HG03558 (cell line): Measurements from ENCODE around the gene TXNRD1.
"Not testable (repeated sequence)": the region's sequence is repeated elsewhere in the genome, so short reads cannot be mapped to it uniquely, and the experiment has no call there.

ENCODE experiments used
- ATAC-seq: cut with Tn5 transposase; IDR thresholded peaks from one replicate; pipeline ENCODE4 v1.9.1; 2021; ENCODE audit warnings: moderate number of reproducible peaks; ENCODE audit not compliant: unreplicated experiment; ENCODE audit errors: extremely low read depth

TXNRD1 gene

DNA sequence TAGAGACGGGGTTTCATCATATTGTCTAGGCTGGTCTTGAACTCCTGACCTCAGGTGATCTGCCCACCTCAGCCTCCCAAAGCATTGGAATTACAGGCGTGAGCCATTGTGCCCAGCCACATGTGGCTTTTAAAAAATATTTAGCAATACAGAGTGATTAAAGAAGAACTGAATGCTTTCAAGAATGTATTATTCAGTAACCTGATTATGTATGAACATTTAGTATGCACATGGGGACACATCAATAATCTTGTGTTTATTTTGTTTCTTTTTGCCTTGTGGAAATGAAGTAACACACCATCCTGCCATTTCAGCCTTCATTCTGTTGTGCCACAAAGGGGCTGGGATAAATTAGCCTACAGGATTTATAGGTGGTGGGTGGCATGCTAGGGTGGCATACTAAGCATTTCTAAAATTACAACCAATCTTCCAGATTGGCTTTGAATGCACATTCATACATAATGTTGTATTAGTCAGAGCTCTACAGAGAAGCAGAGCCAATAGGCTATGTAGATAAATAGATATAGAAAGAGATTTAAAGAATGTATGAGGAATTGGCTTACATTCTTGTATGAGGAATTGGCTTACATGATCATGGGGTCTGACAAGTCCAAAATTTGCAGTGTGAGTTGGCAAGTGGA lies 25.5 kb upstream of the TXNRD1 start:
- ATAC-seq, result no peak

DNA sequence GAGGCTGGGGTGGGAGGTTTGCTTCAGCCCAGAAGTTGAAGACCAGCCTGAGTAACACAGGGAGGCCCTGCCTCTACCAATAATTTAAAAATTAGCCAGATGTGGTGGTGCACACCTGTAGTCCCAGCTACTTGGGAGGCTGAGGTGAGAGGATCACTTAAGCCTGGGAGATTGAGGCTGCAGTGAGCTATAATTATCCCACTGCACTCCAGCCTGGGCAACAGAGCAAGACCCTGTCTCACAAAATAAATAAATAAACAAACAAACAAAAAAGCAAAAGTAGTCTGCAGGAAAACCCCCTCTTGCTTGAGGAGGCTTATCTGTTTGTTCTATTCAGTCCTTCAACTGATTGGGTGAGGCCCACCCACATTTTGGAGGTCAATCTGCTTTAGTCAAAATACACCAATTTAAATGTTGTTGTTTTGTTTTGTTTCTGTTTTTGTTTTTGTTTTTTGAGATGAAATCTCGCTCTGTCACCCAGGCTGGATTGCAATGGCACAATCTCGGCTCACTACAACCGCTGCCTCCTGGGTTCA lies 24.9 kb upstream of the TXNRD1 start:
- ATAC-seq, result no peak

DNA sequence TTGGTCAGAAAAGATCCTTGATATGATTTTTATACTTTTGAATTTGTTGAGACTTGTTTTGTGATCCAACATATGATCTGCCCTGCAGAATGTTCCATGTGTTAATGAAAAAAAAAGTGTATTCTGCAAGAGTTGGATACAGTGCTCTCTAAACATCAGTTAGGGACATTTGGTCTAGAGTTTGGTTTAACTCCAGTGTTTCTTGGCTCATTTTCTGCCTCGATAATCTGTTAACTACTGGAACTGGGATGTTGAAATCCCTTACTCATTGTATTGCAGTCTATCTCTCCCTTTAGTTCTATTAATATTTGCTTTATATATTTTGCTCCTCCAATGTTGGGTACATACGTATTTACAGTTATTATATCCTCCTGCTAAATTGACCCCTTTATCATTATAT lies 18.3 kb upstream of the TXNRD1 start:
- ATAC-seq, result no peak

DNA sequence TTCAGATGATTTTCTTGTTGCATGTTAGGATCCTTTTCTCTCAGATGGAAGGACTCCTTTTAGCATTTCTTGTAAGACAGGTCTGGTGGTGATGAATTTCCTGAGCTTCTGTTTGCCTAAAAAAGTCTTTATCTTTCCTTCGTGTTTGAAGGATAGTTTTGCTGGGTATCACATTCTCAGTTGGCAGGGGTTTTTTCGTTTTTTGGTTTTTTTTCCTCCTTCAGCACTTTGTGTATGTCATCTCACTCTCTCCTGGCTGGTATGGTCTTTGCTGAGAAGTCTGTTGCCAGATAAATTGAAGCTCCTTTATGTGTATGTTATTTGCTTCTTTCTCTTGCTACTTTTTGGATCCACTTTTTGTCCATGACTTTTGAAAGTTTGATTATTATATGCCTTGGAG lies 15.6 kb upstream of the TXNRD1 start:
- no peak for ATAC-seq

DNA sequence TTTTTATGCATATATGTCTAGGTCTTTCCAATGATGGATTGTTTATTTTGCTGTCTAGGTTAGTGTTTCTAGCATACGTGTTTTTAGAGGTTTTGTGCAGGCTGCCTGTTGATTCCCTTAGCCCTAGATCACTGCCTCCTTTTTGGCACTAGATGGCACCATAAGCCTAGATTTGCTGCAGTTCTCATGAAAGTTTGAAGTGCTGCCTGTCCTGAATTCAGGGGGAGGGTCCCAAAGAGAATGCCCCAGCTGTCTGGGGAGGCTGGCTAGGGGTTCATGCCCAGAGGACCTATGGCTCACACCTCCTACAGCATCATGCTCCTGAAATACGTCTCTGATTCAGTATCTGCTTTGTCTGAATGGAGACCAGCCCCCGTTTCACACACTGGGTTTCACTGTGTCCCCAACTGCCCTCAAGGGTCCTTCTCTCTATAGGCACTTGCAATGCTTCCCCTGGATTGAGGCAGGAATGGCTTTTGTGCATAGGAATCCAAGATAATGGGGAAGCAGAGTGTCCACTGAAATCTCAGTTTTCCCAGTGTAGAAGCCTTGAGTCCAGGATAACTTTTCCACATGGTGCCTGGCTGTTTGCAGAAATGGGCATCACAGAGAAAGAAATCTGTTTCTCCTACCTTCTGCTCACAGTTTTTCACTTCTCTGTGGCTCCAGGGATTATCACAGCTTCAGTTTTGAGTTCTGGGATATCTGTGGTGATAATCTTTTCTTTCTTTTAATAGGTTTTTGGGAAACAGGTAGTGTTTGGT lies 14.2 kb upstream of the TXNRD1 start:
- no peak for ATAC-seq

DNA sequence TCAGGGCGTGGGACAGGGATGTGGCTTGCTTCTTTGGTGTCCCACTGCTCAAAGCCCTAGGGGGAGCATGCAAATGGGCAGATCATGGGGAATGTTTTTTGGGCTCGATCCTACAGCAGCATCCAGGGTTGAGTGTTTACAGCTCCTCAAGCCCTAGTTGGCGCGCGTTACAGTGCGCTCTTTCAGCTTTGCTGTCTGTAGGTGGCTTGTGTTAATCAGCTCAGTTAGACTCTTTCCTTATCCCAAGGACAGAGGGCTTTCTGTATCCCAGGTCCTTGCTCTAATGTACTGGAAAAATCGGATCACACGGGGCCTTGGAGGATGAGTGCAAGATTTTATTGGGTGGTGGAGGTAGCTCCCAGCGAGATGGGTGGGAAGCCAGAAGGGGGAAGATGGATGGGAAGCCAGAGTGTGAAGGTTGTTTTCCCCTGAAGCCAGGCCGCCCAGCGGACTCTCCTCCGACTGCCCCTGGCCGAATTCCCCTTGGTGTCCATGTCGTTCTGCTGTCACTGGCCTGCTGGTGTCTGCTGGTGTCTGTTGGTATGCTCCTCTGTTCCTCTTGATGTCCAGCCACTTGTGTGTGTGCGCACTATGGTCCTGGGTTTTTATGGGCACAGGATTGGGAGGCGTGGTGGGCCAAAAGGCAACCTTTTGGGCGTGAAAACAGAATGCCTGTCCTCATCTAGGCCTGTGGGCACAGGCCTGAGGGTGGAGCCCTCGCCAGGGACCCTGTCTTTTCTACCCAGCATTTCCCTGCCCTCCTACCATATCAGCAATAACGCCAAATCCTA lies 10.7 kb upstream of the TXNRD1 start:
- ATAC-seq, result no peak

DNA sequence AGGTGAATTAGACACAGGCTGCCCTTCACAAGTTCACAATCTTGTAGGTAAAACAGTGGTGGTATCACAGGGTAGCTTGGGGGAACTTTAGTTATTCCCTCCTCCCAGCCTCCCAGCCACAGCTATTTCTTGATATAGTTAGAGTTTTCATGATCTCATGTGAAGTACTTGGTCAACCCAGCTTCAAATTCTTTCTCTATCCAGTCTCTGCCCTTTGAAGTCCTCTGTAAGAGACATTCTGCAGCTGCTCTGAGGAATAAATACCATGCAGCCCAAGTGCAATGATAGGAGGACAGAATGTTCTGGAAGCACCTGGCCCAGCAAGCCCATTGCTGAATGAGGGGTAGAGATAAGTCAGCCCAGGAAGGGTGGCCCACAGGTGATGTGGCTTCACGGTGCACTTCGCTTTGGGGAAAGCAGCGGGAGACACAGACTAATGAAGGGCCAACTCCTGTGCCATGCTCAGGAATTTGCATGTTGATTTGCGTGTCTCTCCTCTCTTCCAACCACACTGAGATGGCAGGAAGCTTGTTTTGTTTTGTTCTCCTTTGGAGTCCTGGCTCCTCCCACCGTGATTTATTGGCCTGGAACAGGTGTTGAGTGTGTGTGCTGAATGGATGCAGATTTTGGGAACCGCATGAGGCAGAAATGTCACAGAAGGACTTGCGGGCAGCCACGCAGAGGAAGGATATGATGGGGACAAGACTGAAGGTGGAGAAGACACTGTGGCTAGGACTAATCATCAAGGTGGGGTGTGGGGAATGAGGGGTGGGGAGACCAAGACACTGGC lies 8.0 kb upstream of the TXNRD1 start:
- no peak for ATAC-seq

DNA sequence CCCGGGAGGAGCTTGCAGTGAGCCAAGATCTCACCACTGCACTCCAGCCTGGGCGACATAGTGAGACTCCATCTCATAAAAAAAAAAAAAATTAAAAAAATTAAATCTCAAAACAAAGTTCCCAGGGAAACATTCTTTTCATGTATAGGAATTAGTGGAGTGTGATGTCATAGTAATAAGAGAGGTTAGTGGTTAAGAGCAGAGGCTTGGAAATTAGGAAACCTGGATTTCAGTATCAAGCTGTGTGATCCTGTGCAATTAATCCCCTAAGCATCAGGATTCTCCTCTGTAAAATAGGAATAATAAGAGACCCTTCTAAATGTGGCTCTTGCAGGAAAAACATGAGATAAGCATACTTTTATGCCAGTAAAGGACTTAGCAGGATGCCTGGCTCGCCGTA lies 3.1 kb upstream of the TXNRD1 start:
- ATAC-seq, result no peak

DNA sequence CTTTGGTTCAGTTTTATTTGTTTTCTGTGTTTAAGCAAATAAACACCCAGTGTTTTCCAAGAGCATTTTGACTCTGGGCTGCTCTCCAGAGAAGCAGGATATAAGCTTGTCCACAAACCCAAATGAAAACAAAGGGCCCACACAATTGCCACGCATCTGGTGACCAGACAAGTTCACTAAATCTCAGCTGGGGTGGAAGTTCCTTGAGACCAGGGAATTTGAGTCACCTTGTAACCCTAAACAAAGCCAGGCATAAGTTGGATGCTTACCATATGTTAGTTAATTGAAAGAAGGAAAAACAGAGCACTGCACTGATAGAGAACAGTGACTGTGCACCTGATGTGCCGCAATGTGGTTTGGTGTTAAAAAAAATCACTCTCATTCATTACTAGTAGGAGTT lies 1.6 kb upstream of the TXNRD1 start:
- no peak for ATAC-seq

DNA sequence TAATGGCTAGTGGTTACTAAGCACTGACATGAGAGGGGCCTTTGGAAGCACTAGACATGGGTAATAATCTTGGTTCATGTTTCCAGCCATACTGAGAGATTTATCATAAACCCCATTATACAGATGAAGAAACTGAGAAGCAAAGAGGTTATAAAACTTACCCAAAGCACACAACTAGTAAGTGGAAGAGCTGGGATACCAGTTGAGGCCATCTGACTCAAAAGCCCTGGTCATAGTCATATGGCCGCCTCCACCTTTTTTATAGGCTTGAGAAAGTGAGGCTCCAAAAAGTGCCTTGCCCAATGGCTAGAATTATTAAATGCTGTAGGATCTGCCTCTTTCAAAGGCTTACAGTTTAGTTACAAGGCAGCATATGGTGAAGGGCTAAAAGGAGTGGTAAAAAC lies 944 bp downstream of the TXNRD1 start:
- no peak for ATAC-seq

DNA sequence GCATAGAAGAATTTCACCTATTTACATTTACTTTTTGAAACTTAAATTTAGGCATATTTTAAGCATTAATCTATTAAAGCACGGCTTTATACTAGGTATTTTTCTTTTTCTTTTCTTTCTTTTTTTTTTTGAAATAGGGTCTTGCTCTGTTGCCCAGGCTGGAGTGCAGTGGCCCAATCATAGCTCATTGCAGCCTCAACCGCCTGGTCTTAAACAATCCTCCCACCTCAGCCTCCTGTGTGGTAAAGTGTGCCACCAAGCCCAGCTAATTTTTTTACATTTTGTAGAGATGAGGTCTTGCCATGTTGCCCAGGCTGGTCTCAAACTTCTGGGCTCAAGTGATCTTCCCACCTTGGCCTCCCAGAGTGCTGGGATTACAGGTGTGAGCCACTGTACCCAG lies 2.9 kb downstream of the TXNRD1 start:
- not testable (repeated sequence) for ATAC-seq

DNA sequence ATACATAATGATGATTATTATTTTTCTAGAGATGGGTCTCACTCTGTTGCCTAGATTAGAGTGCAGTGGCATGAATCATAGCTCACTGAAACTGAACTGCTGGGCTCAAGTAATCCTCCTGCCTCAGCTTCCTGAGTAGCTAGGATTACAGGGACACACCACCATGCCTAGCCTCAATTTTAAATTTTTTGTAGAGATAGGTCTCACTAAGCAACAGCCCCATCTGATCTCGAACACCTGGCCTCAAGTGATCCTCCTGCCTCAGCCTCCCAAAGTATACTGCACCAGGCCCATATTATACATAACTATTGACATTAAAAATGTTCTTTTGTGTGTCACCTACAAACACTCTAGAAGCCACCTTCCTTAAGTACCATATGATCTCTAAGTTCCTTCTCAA lies 3.4 kb downstream of the TXNRD1 start:
- no peak for ATAC-seq

DNA sequence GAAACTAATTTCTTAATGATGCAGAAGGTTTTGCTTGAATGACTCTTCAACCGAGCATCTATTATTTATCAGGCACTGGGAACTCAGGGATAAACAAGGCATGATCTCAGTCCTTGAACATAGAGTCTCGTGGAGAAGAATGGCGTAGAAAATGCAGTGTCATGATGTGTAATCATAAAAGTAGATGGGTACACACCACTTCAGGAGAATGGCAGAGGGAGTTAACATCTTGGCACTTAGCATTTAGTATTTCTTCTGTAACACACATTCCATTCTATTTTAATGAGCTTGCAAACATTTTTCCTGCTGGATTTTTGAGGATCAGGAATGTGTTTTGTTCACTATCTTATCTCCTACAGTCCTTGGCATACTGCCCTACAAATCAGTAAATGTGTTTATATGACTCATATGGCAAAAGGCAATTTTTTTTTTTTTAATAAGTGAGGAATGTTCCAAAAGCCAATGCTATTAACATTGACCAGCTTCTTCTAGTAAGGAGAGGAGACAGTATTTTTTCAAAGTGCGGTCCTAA lies 3.8 kb downstream of the TXNRD1 start:
- ATAC-seq, result no peak

DNA sequence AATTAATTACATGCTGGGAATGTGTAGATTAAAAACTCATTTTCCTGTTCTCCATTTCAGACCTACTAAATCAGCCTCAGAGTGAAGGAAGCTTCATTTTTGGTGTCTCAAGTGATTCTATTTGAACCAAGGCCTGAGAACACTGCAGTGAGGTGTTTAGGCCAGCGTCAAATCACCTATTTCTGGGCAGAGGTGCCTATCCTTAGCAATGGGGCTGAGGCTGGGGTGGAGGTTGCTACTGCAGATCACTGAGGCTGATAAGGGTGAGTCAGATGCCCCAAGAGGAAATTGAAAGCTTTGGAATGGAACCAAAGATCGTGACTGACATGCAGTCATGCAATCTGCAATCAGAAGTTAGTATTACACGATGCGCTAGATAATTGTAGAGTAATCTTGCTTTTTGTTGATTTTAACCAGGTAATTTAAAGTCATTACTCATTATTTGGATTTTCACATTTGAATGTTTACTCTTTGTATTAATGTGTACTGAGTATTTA lies 4.4 kb downstream of the TXNRD1 start:
- no peak for ATAC-seq

DNA sequence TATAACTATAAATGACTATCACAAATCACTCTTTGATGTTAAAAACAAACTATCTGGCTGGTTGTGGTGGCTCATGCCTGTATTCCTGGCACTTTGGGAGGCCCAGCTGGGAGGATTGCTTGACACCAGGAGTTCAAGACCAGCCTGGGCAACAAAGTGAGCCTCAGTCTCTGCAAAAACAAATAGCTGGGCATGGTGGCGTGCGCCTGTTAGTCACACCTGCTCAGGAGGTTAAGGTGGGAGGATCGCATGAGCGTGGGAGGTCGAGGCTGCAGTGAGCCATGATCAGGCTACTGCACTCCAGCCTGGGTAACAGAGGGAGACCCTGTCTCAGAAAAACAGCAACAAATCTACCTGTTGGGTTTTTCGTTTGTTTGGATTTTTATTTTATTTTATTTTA lies 5.4 kb downstream of the TXNRD1 start:
- no peak for ATAC-seq

DNA sequence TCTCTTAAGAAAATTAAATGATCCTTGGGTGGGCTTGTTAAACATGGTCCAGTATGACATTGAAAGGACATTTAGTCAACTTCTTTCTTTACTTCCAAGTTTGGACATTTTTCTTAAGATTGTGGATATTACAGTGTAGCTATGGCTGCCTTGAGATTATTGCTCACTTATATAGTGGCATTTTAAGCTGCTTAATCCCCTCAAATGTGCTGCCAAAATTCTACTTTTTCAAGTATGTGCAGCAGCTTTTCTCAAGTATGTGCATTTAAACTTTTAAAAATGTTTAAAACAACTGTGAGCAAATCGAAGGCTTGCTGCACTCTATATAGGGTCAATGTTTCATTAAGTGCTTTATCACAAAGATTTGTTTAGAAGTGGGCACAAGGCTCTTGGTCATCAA lies 7.4 kb downstream of the TXNRD1 start:
- ATAC-seq, result no peak

DNA sequence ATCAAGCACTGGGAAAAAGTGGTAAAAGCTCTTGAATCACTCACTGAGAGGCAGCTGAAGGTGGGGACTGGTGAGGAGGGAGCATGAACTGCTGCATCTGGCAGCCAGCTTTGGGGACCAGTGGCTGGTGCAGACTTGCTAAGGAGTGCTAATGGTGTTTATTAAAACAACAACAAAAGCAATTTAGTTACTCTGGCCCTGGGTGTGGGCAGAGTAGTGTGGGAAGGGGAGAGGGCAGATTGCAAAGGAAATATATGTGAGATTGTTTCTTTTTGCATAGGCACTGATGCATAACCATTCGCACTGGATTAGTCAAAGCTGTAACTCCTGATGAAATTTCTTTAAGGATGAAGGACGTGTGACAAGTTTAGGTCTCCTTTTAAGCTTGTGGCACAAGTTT lies 8.1 kb downstream of the TXNRD1 start:
- no peak for ATAC-seq

DNA sequence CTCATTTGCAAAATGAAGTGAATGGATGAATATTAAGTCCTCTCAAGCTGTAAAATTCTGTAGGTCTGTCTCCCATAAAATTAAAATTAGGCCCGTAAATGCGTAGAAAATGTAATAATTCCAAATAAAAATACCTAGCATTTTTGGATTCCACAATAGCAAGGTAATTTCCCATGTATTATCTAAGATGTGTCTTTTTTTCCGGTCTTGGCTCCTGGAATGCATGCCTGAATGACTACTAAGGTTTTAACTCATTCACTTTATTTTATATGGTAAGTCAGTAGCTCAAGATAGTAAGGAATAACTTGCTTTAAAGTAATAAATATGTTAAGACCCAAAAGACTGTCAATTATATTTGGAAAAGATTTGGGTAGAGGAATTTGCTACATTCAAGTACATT lies 11.1 kb downstream of the TXNRD1 start:
- ATAC-seq, result no peak

DNA sequence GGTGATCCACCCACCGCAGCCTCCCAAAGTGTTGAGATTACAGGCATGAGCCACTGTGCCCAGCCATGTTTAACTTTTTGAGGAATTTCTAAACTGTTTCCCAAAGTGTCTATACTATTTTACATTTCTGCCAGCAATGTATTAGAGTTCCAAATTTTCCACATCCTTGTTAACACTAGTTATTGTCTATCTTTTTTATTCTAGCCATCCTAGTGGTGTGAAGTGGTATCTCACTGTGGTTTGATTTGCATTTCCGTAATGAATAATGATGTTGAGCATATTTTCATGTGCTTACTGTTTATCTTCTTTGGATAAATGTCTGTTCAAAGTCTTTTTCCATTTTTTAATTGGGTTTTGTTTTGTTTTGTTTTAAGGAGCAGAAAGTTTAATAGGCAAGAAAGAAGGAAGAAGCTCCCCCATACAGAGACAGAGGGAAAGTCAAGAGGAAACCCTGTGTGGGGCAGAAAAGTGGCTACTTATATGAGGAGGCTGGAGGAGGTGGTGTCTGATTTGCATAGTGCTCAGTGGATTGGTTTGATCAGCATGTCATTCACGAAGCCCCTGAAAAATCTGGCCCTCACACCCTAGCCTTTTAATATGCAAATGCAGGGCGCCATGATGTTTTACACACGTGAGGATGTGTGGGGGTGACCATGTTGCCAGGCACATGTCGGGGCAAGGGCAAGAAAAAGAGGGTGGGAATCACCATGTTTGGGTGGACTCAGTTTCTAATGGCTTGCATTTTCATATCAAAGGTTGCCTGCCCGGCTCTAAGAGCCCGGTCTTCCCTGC lies 14.9 kb downstream of the TXNRD1 start:
- no peak for ATAC-seq
